GM19193 (cell line): ENCODE data around the gene PLSCR4.

Source experiments
- POLR2A ChIP-seq: IDR thresholded peaks from 4 replicates; pipeline ENCODE4 v1.6.1; 2011; ENCODE audit not compliant: insufficient read depth, insufficient read length; ENCODE audit errors: extremely low read depth

Gene PLSCR4

GRCh38 chr3:146184241-146185015 is 66.5 kb downstream of the PLSCR4 start:
- no peak for TF ChIP-seq POLR2A

- TF ChIP-seq POLR2A: no peak
These were observed 69.7 kb downstream of the PLSCR4 start for GRCh38 chr3:146181216-146181615.

DNA sequence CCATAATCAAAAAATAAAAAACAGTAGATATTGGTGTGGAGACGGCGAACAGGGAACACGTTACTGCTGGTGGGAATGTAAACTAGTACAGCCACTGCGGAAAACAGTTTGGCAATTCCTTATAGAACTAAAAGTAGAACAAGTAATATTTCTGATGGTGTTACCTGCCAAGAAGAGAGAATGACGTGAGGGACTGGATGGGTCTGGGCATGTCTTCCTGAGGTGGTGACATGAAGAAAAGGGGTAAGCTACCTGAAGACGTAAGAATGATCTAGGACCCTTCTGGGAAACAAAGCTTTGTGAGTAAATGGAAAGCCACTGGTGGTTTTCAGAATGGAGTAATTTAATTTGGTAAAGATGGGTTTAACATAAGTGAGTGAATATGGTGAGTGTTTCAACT is 70.5 kb downstream of the PLSCR4 start:
- no peak for TF ChIP-seq POLR2A

GRCh38 chr3:146178006-146178689 is 72.8 kb downstream of the PLSCR4 start:
- TF ChIP-seq POLR2A: no peak

DNA sequence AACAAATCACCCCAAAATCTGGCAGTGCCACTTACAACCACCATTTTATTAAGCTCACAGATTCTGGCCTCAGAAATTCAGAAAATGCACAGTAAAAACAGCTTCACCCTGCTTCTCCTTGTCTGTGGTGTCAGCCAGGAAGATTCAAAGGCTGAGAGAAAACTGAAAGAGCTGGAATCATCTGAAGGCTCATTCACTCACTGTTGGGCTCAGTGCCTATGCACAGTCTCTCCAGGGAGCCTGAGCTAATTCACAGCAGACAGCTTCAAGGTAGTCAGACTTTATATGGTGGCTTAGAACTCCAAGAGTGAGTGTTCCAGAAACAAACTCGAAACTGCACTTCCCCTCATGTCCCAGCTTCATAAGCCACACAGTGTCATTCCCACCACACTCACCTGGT is 73.4 kb downstream of the PLSCR4 start:
- no peak for TF ChIP-seq POLR2A

DNA sequence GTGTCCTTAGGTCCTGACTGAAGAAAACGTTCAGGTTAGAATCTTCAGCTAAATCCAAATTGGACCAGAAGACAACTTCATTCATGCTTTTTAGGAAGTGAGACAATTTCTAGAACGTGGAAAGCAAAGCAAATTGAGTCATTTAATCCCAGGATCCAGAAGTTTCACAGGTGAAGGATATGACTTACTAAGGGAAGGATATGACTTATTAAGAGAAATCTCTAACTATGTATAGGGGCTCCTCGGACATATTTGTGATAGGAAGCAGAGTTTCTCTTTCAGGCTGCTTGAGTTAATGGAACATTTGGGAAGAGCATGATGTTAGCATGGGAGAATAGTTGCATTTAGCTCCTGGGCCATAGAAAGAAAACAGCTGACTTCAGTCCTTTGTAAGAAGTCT is 73.8 kb downstream of the PLSCR4 start:
- no peak for TF ChIP-seq POLR2A

- no peak for TF ChIP-seq POLR2A
These were observed 78.3 kb downstream of the PLSCR4 start for GRCh38 chr3:146172586-146172985.

- no peak for TF ChIP-seq POLR2A
These were observed 80.3 kb downstream of the PLSCR4 start for GRCh38 chr3:146170591-146170990.

- no peak for TF ChIP-seq POLR2A
These were observed 81.0 kb downstream of the PLSCR4 start for GRCh38 chr3:146169891-146170290.

DNA sequence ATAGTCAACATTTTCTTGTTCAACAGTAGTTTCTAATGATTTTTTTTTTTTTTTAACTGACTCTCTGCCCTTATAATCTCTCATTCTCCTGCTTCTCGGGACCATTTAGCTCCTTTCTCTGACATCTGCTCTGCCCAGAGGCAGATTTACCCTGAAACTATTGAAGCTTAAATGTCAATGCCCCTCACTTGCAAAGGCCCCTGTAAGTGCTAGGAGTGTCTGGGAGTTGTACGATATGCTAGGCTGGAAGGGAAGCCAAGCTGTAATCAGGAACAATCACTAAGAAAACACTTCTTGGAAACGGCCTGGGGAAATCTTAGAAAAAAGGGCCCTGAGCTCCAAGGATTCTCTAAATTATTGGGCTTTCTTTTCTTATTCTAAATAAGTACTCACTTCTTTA is 84.1 kb downstream of the PLSCR4 start:
- no peak for TF ChIP-seq POLR2A

GRCh38 chr3:146166415-146166821 is 84.5 kb downstream of the PLSCR4 start:
- TF ChIP-seq POLR2A: no peak

DNA sequence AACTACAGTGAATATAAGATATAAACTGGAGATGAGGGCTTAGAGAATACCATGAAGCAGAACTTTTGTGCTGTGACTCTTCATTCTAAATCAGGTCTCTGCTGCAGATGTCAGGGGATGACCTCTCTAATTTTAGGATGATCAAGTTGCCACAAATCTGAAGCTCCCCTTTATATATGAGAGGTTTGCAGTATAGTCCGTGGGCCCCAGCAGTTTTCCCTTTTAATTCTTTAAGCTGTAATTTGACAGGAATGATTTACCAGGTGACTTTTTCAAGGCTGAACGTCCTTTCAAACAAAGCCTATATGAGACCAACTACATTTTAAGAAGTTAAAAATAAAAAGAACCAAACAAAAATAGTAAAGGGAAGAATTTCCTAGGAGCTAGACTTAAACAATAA is 85.0 kb downstream of the PLSCR4 start:
- no peak for TF ChIP-seq POLR2A

DNA sequence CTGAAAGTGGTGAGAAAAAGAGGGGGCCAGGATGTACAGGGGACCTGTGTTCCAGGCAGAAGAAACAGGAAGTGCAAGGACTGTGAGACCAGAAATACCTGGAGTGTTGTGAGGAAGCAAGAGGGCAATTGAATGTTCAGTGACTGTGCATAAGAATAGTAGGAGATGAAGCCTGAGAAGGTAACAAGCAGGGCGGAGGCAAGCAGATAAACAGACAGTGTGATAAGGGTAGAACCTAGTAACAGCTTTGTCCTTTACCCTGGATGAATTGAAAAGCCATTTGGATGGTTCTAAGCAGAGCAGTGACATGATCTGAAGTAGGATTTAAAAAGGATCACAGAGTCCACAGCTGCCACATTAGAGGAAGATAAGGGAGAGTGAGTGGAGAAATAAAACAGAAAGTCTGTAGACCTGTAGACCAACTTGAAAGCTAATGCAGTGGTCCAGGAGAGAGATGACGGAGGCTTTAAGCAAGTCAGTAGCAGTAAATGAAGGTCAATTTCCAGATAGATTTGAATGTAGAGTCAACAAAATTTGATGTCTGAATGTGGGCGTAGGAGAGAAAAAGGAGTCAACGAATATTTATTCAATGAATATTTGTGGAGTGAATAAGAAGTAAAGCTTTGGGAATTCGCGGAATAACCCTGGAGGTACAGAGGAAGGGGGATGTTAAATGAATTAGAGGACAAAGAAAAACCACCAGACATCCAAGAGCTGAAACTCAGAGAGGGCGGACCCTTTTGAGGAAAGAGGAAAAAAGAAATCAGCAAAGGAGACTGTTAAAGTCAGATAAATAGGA is 85.7 kb downstream of the PLSCR4 start:
- TF ChIP-seq POLR2A: no peak

GRCh38 chr3:146164506-146164905 is 86.4 kb downstream of the PLSCR4 start:
- no peak for TF ChIP-seq POLR2A

- TF ChIP-seq POLR2A: no peak
These were observed 86.8 kb downstream of the PLSCR4 start for GRCh38 chr3:146164071-146164470.
